Middle frontal gyrus (tissue), 1 donor: ENCODE results near the gene ZMYND8.
"Not testable (repeated sequence)": the region's sequence is repeated elsewhere in the genome, so short reads cannot be mapped to it uniquely, and the experiment has no call there.

Experiments
- DNase-seq: peaks from one replicate; pipeline ENCODE4 v3.0.0-alpha.2; 2015; ENCODE audit warnings: low spot score; ENCODE audit errors: extremely low spot score

Gene ZMYND8

DNA sequence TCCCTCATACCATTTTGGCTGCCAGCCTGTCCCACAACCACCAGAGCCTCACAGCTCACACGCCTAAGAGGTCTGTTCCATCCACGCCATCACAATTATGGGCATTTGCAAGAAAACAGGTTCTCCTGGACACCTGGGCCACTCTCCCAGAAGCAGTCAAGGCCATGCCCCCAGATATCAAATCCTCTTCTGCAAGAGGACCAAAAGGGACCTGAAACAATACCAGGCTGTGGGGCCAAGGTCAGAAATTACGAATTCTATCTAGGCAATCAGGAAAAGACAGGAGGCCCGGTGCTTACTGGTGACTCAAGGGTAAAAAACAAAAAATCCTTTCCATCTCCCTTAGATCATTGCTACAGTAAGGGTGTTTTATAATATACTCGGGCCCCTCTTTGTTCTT, 69.8 kb downstream of the ZMYND8 start:
- no peak for DNase-seq

- DNase-seq: no peak
Observed at GRCh38 chr20:47285189-47285588, 71.3 kb downstream of the ZMYND8 start.

DNA sequence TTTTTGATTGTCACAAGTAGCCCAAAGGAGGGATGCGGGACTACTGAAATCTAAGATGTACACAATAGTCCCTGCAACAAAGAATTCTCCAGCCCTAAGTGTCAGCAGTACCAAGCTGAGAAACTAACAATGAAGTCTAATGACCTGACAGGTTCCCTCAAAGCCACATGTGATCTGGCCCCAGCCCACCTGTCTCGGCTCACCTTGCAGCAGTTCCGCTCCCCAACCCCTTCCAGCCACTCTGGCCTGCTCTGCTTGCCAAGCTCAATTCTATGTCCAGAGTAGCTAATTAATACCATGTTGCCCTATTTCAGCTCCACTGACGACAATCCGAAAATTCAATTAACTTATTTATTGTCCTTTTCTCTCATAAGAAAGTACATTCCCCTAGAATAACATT, 72.1 kb downstream of the ZMYND8 start:
- no peak for DNase-seq

DNA sequence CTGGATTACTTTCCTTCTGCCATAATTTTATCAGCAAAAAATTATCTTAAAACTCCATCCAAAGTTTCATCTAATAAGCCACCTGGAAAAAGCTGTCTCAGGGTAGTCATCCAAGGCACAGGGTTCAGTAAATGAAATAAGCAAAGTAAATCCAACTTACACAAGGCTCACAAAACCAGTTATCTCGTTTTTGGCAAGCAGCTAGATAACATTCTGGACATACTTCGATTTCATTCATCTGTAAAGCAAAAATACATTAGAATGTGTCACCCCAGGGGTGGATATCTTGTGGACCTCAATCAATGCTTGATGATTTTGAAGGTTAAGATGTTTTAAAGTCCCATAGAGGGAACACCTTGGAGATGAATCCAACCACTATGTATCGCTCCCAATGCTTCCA, 73.1 kb downstream of the ZMYND8 start:
- DNase-seq: no peak

GRCh38 chr20:47282864-47283263, 73.6 kb downstream of the ZMYND8 start:
- no peak for DNase-seq

GRCh38 chr20:47281376-47281775, 75.1 kb downstream of the ZMYND8 start:
- no peak for DNase-seq

DNA sequence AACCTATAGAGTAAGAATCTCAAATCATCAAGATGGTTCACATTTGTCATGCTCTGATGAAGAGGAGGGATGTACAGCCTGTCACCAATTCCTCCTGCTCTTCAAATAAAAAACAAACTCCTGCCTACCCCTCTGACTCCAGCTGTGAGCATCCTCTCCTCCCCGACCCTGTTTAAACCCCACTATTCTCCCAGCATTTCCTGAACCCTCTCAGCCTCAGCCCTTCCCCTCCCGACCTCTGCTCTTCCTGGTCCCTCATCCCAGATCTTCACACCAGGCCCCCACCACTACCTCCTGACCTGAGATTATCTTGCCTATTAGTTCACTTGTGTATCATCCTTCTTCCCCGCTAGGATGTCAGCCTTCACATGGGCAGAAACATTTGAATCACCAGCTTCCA, 75.8 kb downstream of the ZMYND8 start:
- no peak for DNase-seq

GRCh38 chr20:47280228-47280627, 76.3 kb downstream of the ZMYND8 start:
- no peak for DNase-seq

DNA sequence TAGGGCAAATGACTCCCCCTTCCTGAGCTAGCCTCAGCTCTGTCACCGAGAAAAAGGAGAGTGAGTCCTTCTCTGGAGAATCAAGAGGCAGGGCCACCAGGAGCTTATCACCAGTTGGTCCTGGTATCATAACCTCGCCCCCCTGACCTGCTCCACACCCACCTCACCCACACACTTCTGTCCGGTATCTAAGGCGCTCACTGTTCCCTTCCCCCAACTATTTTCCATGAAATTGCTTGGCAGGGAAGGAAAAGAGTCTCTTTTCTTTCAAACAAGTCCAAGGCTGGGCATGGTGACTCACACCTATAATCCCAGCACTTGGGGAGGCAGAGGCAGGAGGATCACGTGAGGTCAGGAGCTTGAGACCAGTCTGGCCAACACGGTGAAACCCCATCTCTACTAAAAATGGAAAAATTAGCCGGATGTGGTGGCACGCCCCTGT, 77.6 kb downstream of the ZMYND8 start:
- DNase-seq: no peak

DNA sequence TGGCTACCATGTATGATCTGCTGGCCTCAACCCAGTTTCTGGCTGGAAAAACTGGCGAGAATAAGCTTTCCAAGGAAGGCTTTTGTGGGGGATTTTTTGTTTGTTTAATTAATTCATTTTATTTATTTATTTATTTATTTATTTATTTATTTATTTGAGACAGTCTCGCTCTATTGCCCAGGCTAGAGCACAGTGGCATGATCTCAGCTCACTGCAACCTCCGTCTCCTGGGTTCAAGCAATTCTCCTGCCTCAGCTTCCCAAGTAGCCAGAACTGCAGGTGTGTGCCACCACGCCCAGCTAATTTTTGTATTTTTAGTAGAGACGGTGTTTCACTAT, 79.0 kb downstream of the ZMYND8 start:
- not testable (repeated sequence) for DNase-seq

GRCh38 chr20:47276851-47277534, 79.5 kb downstream of the ZMYND8 start:
- DNase-seq: no peak

DNA sequence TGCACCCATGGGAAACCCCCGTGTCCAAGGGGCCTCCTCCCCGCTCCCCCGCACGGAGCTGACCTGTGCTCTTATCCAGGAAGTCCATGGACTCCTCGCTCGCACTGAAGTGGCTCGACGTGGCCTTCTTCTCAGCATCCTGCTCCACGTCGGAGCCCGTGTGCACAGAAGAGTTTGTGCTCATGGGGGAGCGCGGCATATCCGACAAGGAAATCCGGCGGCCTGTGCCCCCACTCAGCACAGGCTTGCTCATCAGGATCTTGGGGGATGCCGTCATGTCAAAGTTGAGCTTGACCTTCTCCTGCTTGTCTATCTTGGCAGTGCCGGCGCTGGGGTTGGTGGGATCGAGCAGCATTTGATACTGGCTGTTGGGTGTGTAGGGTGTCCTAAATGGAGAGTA, 80.2 kb downstream of the ZMYND8 start:
- no peak for DNase-seq

DNA sequence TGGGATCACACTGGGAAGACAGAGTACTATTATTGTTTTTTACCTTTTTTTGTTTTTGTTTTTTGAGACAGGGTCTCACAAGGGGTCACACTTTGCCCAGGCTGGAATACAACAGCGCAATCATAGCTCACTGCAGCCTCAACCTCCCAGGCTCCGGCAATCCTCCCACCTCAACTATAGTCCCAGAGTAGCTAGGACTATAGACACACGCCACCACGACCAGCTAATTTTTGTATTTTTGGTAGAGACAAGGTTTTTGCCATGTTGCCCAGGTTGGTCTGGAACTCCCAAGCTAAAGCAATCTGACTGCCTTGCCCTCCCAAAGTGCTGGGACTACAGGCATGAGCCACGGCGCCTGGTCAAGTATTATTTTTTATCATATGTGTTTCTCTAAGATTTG, 81.0 kb downstream of the ZMYND8 start:
- no peak for DNase-seq

GRCh38 chr20:47274401-47275108, 81.9 kb downstream of the ZMYND8 start:
- DNase-seq: no peak

DNA sequence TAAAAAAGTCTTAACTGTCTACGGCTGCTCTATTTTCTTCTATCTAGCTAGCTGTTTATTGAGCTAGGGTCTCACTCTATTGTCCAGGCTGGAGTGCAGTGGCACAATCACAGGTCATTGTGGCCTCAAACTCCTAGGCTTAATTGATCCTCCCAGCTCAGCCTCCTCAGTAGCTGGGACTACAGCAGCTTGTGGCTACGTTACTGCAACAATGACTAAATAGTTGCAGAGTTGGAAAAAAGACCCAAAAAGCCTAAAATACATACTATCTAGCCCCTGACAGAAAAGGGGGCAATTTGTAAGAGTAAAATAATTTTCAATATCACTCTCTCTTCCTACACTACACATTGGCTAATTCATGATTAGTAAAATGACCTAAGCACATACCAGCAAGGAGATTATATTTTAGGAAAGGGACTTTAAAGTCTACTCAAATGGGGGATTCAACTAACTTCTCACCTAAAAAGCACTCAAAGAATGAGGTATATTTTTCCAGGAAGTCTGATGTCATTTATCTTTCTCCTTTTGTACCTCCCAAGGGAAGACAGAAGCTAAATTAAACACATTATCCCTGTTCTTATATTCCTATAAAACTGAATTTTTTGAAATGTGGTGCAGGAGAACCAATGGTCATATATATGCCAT, 82.8 kb downstream of the ZMYND8 start:
- no peak for DNase-seq

DNA sequence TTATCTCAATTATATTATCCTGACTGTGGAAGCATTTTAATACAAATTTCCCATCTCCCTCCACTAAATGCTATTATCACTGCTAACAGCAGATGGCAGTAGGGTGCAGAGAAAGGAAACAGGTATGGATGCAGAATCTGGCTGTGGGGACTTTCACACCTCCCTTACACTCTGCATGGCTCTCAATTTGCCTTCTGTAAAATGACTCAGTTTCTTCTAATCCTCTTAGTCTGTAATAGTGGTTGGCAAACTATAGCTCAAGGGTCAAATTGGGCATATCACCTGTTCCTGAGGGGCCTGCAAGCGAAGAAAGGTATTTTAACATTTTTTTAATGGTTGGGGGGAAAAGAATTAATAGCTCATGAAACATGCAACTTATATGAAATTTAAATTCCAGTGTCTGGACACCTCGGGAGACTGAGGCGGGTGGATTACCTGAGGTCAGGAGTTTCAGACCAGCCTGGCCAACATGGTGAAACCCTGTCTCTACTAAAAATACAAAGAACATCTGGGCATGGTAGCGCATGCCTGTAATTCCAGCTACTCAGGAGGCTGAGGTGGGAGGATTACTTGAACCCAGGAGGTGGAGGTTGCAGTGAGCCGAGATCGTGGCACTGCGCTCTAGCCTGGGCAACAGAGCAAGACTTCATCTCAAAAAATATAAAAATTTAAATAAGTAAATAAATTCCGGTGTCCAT, 83.5 kb downstream of the ZMYND8 start:
- DNase-seq: peak; percentile 75

GRCh38 chr20:47271046-47271615, 85.4 kb downstream of the ZMYND8 start:
- DNase-seq: no peak

GRCh38 chr20:47269309-47270165, 87.0 kb downstream of the ZMYND8 start:
- DNase-seq: no peak

DNA sequence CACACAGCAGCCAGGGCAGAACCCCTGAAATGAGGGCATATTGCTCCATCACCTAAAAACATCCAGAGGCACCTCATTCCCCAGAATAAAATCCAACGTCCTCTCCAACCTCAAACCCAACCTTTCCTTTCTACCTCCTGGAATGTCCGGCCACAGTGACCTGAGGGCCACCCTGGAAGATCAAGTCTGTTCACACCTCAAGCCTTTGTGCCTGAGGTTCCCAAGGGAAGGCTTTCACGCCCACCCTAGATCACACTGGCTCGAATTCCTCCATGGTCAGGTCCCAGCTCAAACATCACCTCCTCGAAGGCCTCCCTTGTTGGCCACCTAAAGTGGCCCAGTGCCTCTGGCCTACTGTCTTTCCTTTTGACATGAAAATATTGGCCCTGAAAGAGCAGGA, 88.9 kb downstream of the ZMYND8 start:
- no peak for DNase-seq

GRCh38 chr20:47266847-47267515, 89.5 kb downstream of the ZMYND8 start:
- no peak for DNase-seq
